K562 (cell line): ENCODE data around the gene GATA2. TPM values are rescaled to one million over a fixed set of nuclear protein-coding genes. Genes with fewer than 3 reads are reported as not detected.

ENCODE experiments used
- BACH1 ChIP-seq: fragments of 200-800 bp; sonication (Bioruptor generic); IDR thresholded peaks from 2 replicates; pipeline ENCODE4 v1.6.1; 2016; ENCODE audit warnings: missing genetic modification characterization, missing compliant biosample characterization
- EP400 ChIP-seq: fragments of 450-650 bp; IDR thresholded peaks from 2 replicates; pipeline ENCODE4 v1.6.1; 2017; ENCODE audit warnings: antibody characterized with exemption, mild to moderate bottlenecking, moderate library complexity
- GTF2A2 ChIP-seq: IDR thresholded peaks from 2 replicates; pipeline ENCODE4 v1.6.1; 2016; ENCODE audit warnings: mild to moderate bottlenecking, missing genetic modification characterization, missing compliant biosample characterization
- GTF2E2 ChIP-seq: fragments of 200-800 bp; sonication (Bioruptor generic); IDR thresholded peaks from 2 replicates; pipeline ENCODE4 v1.6.1; 2016; ENCODE audit warnings: missing genetic modification characterization, missing compliant biosample characterization
- KDM4B ChIP-seq, 2 experiments: fragments of 450-650 bp in 1 of 2; sonication (generic) in 1 of 2; IDR thresholded peaks; 2 replicates each; pipeline ENCODE4 v1.6.1; 2016 to 2017; ENCODE audit warnings: borderline replicate concordance in 2 of 2, antibody characterized with exemption in 1 of 2, low read depth in 1 of 2, mild to moderate bottlenecking in 1 of 2
- LCOR ChIP-seq: sonication (generic); formaldehyde crosslinking; IDR thresholded peaks from 2 replicates; pipeline ENCODE4 v1.8.0; 2022; ENCODE audit warnings: mild to moderate bottlenecking, missing genetic modification reagents
- MAZ ChIP-seq, 2 experiments: fragments of 450-650 bp in 1 of 2; sonication (generic) in 1 of 2; formaldehyde crosslinking; IDR thresholded peaks in 1 of 2; conservative IDR thresholded peaks in 1 of 2; 2 replicates each; pipeline versions ENCODE4 v1.4.0 to v1.5.0; 2020; ENCODE audit warnings: mild to moderate bottlenecking in 1 of 2, missing genetic modification reagents in 1 of 2
- MECOM ChIP-seq: fragments of 250-450 bp; sonication (Bioruptor Pico); IDR thresholded peaks from 2 replicates; pipeline ENCODE4 v1.8.0; 2022; ENCODE audit warnings: inconsistent platforms
- MEF2A ChIP-seq: IDR thresholded peaks from 2 replicates; pipeline ENCODE4 v1.6.1; 2011; ENCODE audit warnings: low read depth, mild to moderate bottlenecking, low read length, moderate library complexity; ENCODE audit not compliant: control insufficient read depth
- NR4A1 ChIP-seq, 2 experiments: fragments of 250-450 bp in 1 of 2; fragments of 450-650 bp in 1 of 2; sonication (Bioruptor Pico) in 1 of 2; IDR thresholded peaks; 2 replicates each; pipeline versions ENCODE4 v1.4.0 to v1.6.1; 2016 to 2020; ENCODE audit warnings: mild to moderate bottlenecking in 2 of 2, missing compliant biosample characterization in 1 of 2, missing genetic modification characterization in 1 of 2, moderate library complexity in 1 of 2
- POLR3A ChIP-seq: IDR thresholded peaks from 2 replicates; pipeline ENCODE4 v1.6.1; 2011; ENCODE audit warnings: borderline replicate concordance, mild to moderate bottlenecking, moderate library complexity; ENCODE audit not compliant: insufficient read length, insufficient read depth; ENCODE audit errors: extremely low read depth
- RBM25 ChIP-seq: fragments of 200-400 bp; formaldehyde crosslinking; IDR thresholded peaks from 2 replicates; pipeline ENCODE4 v1.6.1; 2018; ENCODE audit warnings: low read length, low read depth, moderate library complexity; ENCODE audit not compliant: severe bottlenecking
- ZBED1 ChIP-seq: IDR thresholded peaks from 2 replicates; pipeline ENCODE4 v1.6.1; 2014
- ZNF76 ChIP-seq: fragments of 250-450 bp; sonication (Bioruptor Pico); IDR thresholded peaks from 2 replicates; pipeline ENCODE4 v1.4.0; 2020; ENCODE audit warnings: mild to moderate bottlenecking, moderate library complexity, borderline replicate concordance
- polyA plus RNA-seq, 8 experiments: library from polyadenylated mRNA; depleted of rRNA in 4 of 8; stranded (reverse) in 5 of 8; unstranded in 3 of 8; fragments of >200 nt; fragmentation: Nextera tagmentation in 2 of 8; fragmentation: Illumina TruSeq in 1 of 8; extraction: Ambion mirVana in 2 of 8; extraction: Trizol in 1 of 8; gene quantifications; 2 replicates each; pipeline versions ENCODE4 v1.2.1 to v1.2.3, GENCODE V29; 2011 to 2014; ENCODE audit warnings: inconsistent platforms in 1 of 8, missing spikeins in 1 of 8
- total RNA-seq, 7 experiments: library from RNA; depleted of rRNA in 6 of 7; stranded (reverse); fragments of >200 nt in 6 of 7; fragmentation: Illumina TruSeq in 2 of 7; extraction: Trizol in 2 of 7; gene quantifications; 2 replicates each; pipeline versions ENCODE4 v1.2.1 to v1.2.3, GENCODE V29; 2011 to 2021; ENCODE audit warnings: low replicate concordance in 1 of 7
- TF ChIP-seq, protein P1 (sequence below): fragments of 250-450 bp; sonication (Bioruptor Pico); IDR thresholded peaks from 2 replicates; pipeline ENCODE4 v1.5.0; 2022; ENCODE audit warnings: mild to moderate bottlenecking
- TF ChIP-seq, protein P2 (sequence below): fragments of 450-650 bp; conservative IDR thresholded peaks from 2 replicates; pipeline ENCODE4 v1.6.1; 2016; ENCODE audit warnings: missing genetic modification characterization, low read depth, mild to moderate bottlenecking, control low read depth, missing compliant biosample characterization
- TF ChIP-seq, protein P3 (sequence below): sonication (generic); formaldehyde crosslinking; IDR thresholded peaks from 2 replicates; pipeline ENCODE4 v1.9.0; 2022; ENCODE audit warnings: mild to moderate bottlenecking, missing genetic modification reagents
- TF ChIP-seq, protein P4 (sequence below): conservative IDR thresholded peaks from 2 replicates; pipeline ENCODE4 v1.6.1; 2011; ENCODE audit warnings: low read depth, mild to moderate bottlenecking, low read length; ENCODE audit not compliant: control insufficient read depth

GATA2 gene
- total and polyA plus RNA-seq, 9 of the 15 experiments (the other 6 are each of a cell fraction or from before 2014, with no cell fraction given), result 8.5 to 218 (median 50.8) TPM

DNA sequence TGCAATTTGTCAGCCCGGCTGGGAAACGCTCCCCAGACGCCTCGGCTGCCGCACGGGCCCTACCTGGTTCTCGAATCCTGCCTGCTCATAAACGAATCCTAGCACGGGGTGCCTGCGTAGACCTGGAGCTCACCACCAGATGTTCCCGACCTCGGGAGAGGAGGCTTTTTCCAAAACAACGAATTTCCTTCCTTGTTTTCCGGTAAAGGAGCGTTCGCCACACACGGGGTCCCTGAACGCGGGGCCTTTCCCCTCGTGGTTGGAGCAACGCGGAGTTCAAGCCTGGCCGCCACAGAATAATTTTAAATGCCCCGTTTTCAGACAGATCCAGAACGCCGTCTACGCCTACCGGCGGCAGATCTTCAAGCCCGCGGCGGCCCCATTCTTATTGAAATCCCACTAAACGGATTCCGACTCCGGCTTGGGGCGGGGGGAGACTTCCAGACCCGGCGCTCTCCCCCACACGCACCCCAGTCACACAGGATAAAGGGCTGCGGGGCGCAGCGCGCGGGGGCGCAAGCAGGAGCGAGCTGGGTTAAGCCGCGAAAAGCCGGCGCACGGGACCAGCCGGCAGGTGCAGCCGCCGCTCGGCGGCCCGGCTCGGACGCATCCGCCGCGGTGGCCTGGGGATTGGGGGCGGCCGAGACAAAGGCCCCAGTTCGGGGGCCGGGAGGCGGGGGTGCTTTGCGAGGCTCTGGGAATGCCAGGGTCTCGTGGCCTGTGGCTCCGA lies 895 bp downstream of the GATA2 start (continued):
- TF ChIP-seq, protein P1, sequence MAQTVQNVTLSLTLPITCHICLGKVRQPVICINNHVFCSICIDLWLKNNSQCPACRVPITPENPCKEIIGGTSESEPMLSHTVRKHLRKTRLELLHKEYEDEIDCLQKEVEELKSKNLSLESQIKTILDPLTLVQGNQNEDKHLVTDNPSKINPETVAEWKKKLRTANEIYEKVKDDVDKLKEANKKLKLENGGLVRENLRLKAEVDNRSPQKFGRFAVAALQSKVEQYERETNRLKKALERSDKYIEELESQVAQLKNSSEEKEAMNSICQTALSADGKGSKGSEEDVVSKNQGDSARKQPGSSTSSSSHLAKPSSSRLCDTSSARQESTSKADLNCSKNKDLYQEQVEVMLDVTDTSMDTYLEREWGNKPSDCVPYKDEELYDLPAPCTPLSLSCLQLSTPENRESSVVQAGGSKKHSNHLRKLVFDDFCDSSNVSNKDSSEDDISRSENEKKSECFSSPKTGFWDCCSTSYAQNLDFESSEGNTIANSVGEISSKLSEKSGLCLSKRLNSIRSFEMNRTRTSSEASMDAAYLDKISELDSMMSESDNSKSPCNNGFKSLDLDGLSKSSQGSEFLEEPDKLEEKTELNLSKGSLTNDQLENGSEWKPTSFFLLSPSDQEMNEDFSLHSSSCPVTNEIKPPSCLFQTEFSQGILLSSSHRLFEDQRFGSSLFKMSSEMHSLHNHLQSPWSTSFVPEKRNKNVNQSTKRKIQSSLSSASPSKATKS (CRISPR knock-in tag), result no peak
- TF ChIP-seq, protein P2, sequence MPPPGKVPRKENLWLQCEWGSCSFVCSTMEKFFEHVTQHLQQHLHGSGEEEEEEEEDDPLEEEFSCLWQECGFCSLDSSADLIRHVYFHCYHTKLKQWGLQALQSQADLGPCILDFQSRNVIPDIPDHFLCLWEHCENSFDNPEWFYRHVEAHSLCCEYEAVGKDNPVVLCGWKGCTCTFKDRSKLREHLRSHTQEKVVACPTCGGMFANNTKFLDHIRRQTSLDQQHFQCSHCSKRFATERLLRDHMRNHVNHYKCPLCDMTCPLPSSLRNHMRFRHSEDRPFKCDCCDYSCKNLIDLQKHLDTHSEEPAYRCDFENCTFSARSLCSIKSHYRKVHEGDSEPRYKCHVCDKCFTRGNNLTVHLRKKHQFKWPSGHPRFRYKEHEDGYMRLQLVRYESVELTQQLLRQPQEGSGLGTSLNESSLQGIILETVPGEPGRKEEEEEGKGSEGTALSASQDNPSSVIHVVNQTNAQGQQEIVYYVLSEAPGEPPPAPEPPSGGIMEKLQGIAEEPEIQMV, result no peak
- TF ChIP-seq EP400, result no peak
- TF ChIP-seq ZNF76, result no peak
- TF ChIP-seq LCOR (CRISPR knock-in tag), result no peak
- no peak for TF ChIP-seq POLR3A
- no peak for TF ChIP-seq GTF2A2 (tag)
- TF ChIP-seq BACH1 (tag), result no peak
- TF ChIP-seq RBM25, result no peak
- TF ChIP-seq, protein P3, sequence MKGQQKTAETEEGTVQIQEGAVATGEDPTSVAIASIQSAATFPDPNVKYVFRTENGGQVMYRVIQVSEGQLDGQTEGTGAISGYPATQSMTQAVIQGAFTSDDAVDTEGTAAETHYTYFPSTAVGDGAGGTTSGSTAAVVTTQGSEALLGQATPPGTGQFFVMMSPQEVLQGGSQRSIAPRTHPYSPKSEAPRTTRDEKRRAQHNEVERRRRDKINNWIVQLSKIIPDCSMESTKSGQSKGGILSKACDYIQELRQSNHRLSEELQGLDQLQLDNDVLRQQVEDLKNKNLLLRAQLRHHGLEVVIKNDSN, result no peak
- TF ChIP-seq NR4A1 (CRISPR knock-in tag; IDR thresholded peaks at IDR 0.05), result no peak
- TF ChIP-seq NR4A1 (tag; IDR thresholded peaks at IDR 0.05), result no peak
- TF ChIP-seq MEF2A, result no peak
- TF ChIP-seq ZBED1, result peak; percentile 49; the same call in 1 of the 2 replicates
- TF ChIP-seq GTF2E2, result no peak
- no peak for TF ChIP-seq KDM4B (IDR thresholded peaks at IDR 0.05; ENCODE audit: borderline replicate concordance in 2 of 2, low read depth in 1 of 2)
- peak in 1 of 2 experiments; percentile 4; a peak in 1 of 4 replicates for TF ChIP-seq MAZ (CRISPR knock-in tag; conservative IDR thresholded peaks at IDR 0.05 in 1 of 2, IDR thresholded peaks at IDR 0.05 in 1 of 2)
- no peak for TF ChIP-seq MECOM (CRISPR knock-in tag)
- TF ChIP-seq, protein P4, sequence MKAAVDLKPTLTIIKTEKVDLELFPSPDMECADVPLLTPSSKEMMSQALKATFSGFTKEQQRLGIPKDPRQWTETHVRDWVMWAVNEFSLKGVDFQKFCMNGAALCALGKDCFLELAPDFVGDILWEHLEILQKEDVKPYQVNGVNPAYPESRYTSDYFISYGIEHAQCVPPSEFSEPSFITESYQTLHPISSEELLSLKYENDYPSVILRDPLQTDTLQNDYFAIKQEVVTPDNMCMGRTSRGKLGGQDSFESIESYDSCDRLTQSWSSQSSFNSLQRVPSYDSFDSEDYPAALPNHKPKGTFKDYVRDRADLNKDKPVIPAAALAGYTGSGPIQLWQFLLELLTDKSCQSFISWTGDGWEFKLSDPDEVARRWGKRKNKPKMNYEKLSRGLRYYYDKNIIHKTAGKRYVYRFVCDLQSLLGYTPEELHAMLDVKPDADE, result no peak
